Type B pancreatic cell (in vitro differentiated cells): Measurements from ENCODE around the gene EDRF1. TPM values are rescaled to one million over a fixed set of nuclear protein-coding genes. Genes with fewer than 3 reads are reported as not detected.
A peak's percentile ranks its signal among the peaks of the same experiment; 100 is the strongest.

Experiments used
- DNase-seq: peaks from one replicate; pipeline ENCODE4 v3.0.0; 2021; ENCODE audit warnings: mixed read lengths; ENCODE audit not compliant: unreplicated experiment; ENCODE audit errors: extremely low spot score
- H3K27ac Mint-ChIP-seq: 2 replicates; pipeline ENCODE4 v1.8.0; 2021; ENCODE audit warnings: mild to moderate bottlenecking, mixed read lengths
- H3K27me3 Mint-ChIP-seq: 2 replicates; pipeline ENCODE4 v1.8.0; 2021; ENCODE audit warnings: mixed read lengths
- H3K36me3 Mint-ChIP-seq: 2 replicates; pipeline ENCODE4 v1.8.0; 2021; ENCODE audit warnings: mixed read lengths
- H3K4me1 Mint-ChIP-seq: one replicate; pipeline ENCODE4 v1.8.0; 2021; ENCODE audit warnings: mixed read lengths; ENCODE audit not compliant: unreplicated experiment
- H3K4me3 Mint-ChIP-seq: 2 replicates; pipeline ENCODE4 v1.8.0; 2021; ENCODE audit warnings: mild to moderate bottlenecking, mixed read lengths
- H3K9me3 Mint-ChIP-seq: 2 replicates; pipeline ENCODE4 v1.8.0; 2021; ENCODE audit warnings: mixed read lengths
- CTCF ChIP-seq: fragments of 200-600 bp; sonication (generic); conservative IDR thresholded peaks from 2 replicates; pipeline ENCODE4 v1.5.0; 2021; ENCODE audit warnings: antibody characterized with exemption, mild to moderate bottlenecking
- long read RNA-seq: library from polyadenylated mRNA; unstranded; transcript quantifications from one replicate; pipeline ENCODE4 v2.0.0, GENCODE V29; 2020
- total RNA-seq: library from RNA; stranded (reverse); gene quantifications from 2 replicates; pipeline ENCODE4 v1.2.1, GENCODE V29; 2021; ENCODE audit warnings: low replicate concordance

The EDRF1 gene
- total RNA-seq: 27.7 and 35.4 TPM in 2 replicates
- long read RNA-seq, full-length matches to known transcripts: 2 of 33 reads
- long read RNA-seq, partial matches to known transcripts: 28 of 33 reads
- long read RNA-seq, other reads (novel, unspliced or antisense): 3 of 33 reads

GRCh38 chr10:125719173-125720001, at the start of gene EDRF1:
Gene EDRF1, plus strand, starts transcription at chr10:125719709. Its CDS starts 99 bp downstream, at chr10:125719808.
- H3K27me3 Mint-ChIP-seq: no peaks in the 10 kb centered on the region
- peak; percentile 100 for DNase-seq
- TF ChIP-seq CTCF: no peak
- H3K36me3 Mint-ChIP-seq: peaks cover 13% of the 10 kb centered on the region
- H3K27ac Mint-ChIP-seq: peak within 1 kb of the TSS; percentile 96
- no peaks in the 10 kb centered on the region for H3K9me3 Mint-ChIP-seq
- peaks cover 7% of the 10 kb centered on the region for H3K4me1 Mint-ChIP-seq
- H3K4me3 Mint-ChIP-seq: peak within 1 kb of the TSS; percentile 96

- DNase-seq: no peak
- H3K27me3 Mint-ChIP-seq: peaks cover 14% of the 10 kb centered on the region
- H3K27ac Mint-ChIP-seq: no peak overlapping the region
- H3K4me1 Mint-ChIP-seq: no peaks in the 10 kb centered on the region
- peaks cover 11% of the 10 kb centered on the region for H3K9me3 Mint-ChIP-seq
- H3K4me3 Mint-ChIP-seq: no peak overlapping the region
- TF ChIP-seq CTCF: no peak
- no peaks in the 10 kb centered on the region for H3K36me3 Mint-ChIP-seq
Observed at GRCh38 chr10:125672884-125673283, 46.6 kb upstream of the EDRF1 start.

DNA sequence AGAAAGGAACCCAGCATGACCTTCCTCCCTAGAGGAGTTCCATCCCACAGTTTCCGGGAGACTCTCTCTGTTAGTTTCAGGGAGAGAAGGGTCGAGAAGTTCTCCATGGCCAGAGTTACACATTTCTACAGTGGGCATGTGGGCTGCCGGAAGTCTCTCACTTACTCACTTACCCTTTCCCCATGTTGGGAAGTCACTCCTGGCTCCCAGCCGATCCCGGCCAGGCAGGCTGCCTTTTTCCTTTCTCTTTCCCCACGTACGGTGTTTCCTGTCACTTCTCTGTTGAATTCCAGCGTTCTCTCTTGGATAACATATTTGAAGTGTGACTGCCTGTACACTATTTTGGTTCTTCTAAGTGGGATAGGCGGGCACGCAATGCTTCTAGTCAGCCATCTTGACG, 40.1 kb upstream of the EDRF1 start:
- no peak for TF ChIP-seq CTCF
- DNase-seq: no peak
- no peaks in the 10 kb centered on the region for H3K4me1 Mint-ChIP-seq
- H3K9me3 Mint-ChIP-seq: peaks cover 11% of the 10 kb centered on the region
- H3K4me3 Mint-ChIP-seq: no peak overlapping the region
- H3K27ac Mint-ChIP-seq: no peak overlapping the region
- peaks cover 3% of the 10 kb centered on the region for H3K27me3 Mint-ChIP-seq
- no peaks in the 10 kb centered on the region for H3K36me3 Mint-ChIP-seq

DNA sequence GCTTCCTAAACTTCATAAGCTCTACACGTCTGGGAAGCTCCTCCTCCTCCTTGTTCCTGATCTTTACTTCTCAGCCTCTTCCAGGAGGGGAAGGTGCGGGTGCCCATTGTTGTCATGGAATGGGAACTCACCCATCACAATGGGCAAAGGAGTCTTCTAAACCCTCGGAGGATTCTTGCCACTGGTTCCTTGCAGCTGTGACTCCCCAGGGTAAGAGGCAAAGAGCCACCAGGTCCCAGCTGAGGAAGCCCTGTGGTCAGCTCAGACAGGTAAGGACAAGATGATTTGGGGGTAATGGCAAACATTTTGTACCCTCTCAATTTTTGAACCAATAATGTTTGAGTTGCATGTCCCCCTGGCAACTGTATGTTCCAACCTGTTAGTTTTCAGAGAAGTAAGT, 36.4 kb upstream of the EDRF1 start, which contains the start of gene TEX36:
TSS of gene TEX36 (minus strand) at position 101 of the 400 bp plus-strand sequence. CDS start 174 bp downstream, outside the sequence.
- H3K36me3 Mint-ChIP-seq: no peaks in the 10 kb centered on the region
- H3K27me3 Mint-ChIP-seq: peaks cover 7% of the 10 kb centered on the region
- H3K4me3 Mint-ChIP-seq: no peak within 1 kb of the TSS

DNA sequence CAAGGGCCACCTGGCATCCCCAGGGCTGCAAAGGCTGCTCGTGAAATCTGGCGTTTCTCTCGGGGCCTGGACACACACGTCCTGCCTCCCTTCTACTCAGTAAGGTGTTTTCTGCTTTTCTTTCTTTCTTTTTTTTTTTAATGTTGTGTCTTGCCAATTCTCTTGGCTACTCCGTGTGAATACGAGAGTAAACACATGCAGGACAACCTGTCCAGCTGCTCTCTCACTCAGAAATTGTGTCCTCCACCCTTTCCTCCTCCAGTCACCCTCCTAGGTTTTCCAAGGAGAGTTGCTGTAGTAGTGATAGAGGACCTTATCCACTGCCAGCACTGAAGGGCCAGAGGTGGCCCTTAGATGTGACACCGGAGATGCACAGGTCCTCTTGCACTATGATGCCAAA, 35.7 kb upstream of the EDRF1 start:
- H3K4me3 Mint-ChIP-seq: no peak overlapping the region
- no peak overlapping the region for H3K27ac Mint-ChIP-seq
- H3K36me3 Mint-ChIP-seq: no peaks in the 10 kb centered on the region
- no peak for DNase-seq
- H3K9me3 Mint-ChIP-seq: no peaks in the 10 kb centered on the region
- H3K4me1 Mint-ChIP-seq: no peaks in the 10 kb centered on the region
- TF ChIP-seq CTCF: no peak
- peaks cover 6% of the 10 kb centered on the region for H3K27me3 Mint-ChIP-seq

More for the DNA sequence above, 36.4 kb upstream of the EDRF1 start, which contains the start of gene TEX36:
- DNase-seq: no peak
- TF ChIP-seq CTCF: no peak
- Mint-ChIP-seq H3K4me1 (no peaks in the 10 kb centered on the region), H3K27ac (no peak within 1 kb of the TSS), H3K9me3 (no peaks in the 10 kb centered on the region)
